Measurements from ENCODE around the gene PAXIP1.

DNA sequence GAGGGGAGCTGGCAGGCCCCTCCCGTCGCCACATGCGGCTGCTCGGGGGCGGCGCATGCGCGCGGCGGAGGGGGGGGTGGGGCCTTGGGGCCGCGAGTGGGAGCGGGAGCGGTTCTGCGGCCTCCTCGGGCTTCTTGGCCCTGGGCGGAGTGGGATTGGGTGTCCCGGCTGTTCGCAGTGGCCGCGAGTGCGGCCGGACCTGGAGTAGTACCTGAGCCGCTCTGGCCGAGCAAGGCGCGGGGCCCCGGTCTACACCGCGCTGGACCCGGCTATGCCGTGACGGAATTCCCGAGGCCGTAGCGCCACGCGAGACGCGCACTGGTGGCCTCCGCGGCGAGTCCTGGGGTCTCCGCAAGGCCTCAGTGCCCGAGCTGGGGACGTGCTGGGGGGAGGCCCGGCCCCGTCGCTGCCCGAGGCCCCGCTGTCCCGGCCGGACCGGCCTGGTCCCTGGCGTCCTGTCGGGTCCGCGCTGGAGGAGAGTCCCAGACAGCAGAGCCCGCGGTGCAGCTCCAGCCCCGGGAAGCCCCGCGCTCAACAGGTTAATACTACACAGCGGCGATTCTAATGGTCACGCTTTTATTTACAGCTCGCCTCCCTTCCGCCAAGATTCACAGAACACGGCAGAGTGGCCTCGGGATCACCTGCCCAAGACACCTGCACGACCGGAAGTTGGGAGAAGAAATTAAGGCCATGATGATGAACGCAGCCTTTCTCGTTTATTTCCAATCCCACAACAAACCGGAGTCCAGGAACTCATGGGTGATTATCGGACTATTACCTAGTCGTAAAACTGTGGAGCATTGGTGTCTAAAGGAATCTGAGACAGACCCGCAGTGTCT, 671 bp upstream of the PAXIP1 start:
- TF ChIP-seq, protein P1, sequence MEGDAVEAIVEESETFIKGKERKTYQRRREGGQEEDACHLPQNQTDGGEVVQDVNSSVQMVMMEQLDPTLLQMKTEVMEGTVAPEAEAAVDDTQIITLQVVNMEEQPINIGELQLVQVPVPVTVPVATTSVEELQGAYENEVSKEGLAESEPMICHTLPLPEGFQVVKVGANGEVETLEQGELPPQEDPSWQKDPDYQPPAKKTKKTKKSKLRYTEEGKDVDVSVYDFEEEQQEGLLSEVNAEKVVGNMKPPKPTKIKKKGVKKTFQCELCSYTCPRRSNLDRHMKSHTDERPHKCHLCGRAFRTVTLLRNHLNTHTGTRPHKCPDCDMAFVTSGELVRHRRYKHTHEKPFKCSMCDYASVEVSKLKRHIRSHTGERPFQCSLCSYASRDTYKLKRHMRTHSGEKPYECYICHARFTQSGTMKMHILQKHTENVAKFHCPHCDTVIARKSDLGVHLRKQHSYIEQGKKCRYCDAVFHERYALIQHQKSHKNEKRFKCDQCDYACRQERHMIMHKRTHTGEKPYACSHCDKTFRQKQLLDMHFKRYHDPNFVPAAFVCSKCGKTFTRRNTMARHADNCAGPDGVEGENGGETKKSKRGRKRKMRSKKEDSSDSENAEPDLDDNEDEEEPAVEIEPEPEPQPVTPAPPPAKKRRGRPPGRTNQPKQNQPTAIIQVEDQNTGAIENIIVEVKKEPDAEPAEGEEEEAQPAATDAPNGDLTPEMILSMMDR (conservative IDR thresholded peaks at IDR 0.05 in 1 of 2, IDR thresholded peaks at IDR 0.05 in 1 of 2; ENCODE audit: extremely low read depth in 1 of 2, insufficient read depth in 1 of 2, low read depth in 1 of 2, low read length in 2 of 2), result no peak
- TF ChIP-seq EZH2 (IDR thresholded peaks at IDR 0.05; ENCODE audit: borderline replicate concordance, low read length), result no peak
